ENCODE measurements around the gene CTNNA2. TPM values are rescaled to one million over a fixed set of nuclear protein-coding genes. Genes with fewer than 3 reads are reported as not detected.

Gene CTNNA2
- total and polyA plus RNA-seq, 8 donors: 0.28 to 5.7 (median 0.44) TPM; not detected in 4

- intact Hi-C loops (cut with DNase I; ENCODE audit: low total_unique reads): no loop called here
- H3K4me3 ChIP-seq: no peak overlapping the region
- WGBS, 5 donors: 73 to 96% (median 90%) methylated on average over 1 of the region's 1 CpG
- TF ChIP-seq EP300 (IDR thresholded peaks at IDR 0.05) (no peak), POLR2AphosphoS5 (IDR thresholded peaks at IDR 0.05) (no peak), CTCF (IDR thresholded peaks at IDR 0.05) (no peak), POLR2A (IDR thresholded peaks at IDR 0.05) (no peak)
- H3K4me1 ChIP-seq: no peaks in the 10 kb centered on the region
- H3K9me3 ChIP-seq: no peaks in the 10 kb centered on the region
- H3K27me3 ChIP-seq: no peaks in the 10 kb centered on the region
- DNase-seq: no peak
- H3K27ac ChIP-seq: no peak overlapping the region
- H3K36me3 ChIP-seq: no peaks in the 10 kb centered on the region
These were observed 1033.9 kb downstream of the CTNNA2 start for GRCh38 chr2:80546766-80547165.

DNA sequence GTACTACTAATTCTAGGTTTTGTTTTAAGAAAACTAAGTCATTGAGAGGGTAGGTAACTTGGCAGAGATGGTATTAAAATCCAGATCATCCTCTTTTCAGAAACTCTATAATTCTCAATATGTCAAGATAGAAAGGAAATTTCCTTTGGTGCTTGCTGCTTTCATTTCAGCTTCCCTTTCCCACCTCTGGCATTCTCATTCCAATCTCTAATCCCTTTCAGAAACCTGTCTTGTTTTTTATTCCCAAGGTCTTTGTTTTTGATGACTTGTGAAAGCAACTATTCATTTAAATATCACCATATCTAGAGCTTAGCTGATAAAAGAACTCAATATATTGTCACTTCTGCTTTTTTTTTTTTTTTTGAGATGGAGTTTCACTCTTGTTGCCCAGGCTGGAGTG, 1034.5 kb downstream of the CTNNA2 start:
- H3K9me3 ChIP-seq: no peaks in the 10 kb centered on the region
- no peaks in the 10 kb centered on the region for H3K27me3 ChIP-seq
- H3K4me3 ChIP-seq: no peak overlapping the region
- no peaks in the 10 kb centered on the region for H3K36me3 ChIP-seq
- no peaks in the 10 kb centered on the region for H3K4me1 ChIP-seq
- no peak for TF ChIP-seq CTCF (IDR thresholded peaks at IDR 0.05)
- TF ChIP-seq POLR2AphosphoS5 (IDR thresholded peaks at IDR 0.05): no peak
- no peak for TF ChIP-seq POLR2A (IDR thresholded peaks at IDR 0.05)
- no peak for TF ChIP-seq EP300 (IDR thresholded peaks at IDR 0.05)
- H3K27ac ChIP-seq: no peak overlapping the region
- DNase-seq: no peak
- intact Hi-C loops (cut with DNase I; ENCODE audit: low total_unique reads): no loop called here

GRCh38 chr2:80548469-80548868, 1035.6 kb downstream of the CTNNA2 start:
- DNase-seq: peak; percentile 19 to 40
- intact Hi-C loops (cut with DNase I; ENCODE audit: low total_unique reads): no loop called here
- no peak overlapping the region for H3K27ac ChIP-seq
- H3K9me3 ChIP-seq: no peaks in the 10 kb centered on the region
- no peaks in the 10 kb centered on the region for H3K36me3 ChIP-seq
- H3K4me3 ChIP-seq: no peak overlapping the region
- H3K27me3 ChIP-seq: no peaks in the 10 kb centered on the region
- H3K4me1 ChIP-seq: no peaks in the 10 kb centered on the region
- TF ChIP-seq POLR2A (IDR thresholded peaks at IDR 0.05) (no peak), EP300 (IDR thresholded peaks at IDR 0.05) (no peak), POLR2AphosphoS5 (IDR thresholded peaks at IDR 0.05) (no peak), CTCF (IDR thresholded peaks at IDR 0.05) (no peak)
- WGBS, 5 donors: 33 to 58% (median 46%) methylated on average over 5 of the region's 5 CpGs

GRCh38 chr2:80549901-80550300, 1037.0 kb downstream of the CTNNA2 start:
- no peaks in the 10 kb centered on the region for H3K4me1 ChIP-seq
- H3K27me3 ChIP-seq: no peaks in the 10 kb centered on the region
- no peaks in the 10 kb centered on the region for H3K9me3 ChIP-seq
- no peaks in the 10 kb centered on the region for H3K36me3 ChIP-seq
- TF ChIP-seq POLR2A (IDR thresholded peaks at IDR 0.05): no peak
- TF ChIP-seq CTCF (IDR thresholded peaks at IDR 0.05): no peak
- no peak for TF ChIP-seq POLR2AphosphoS5 (IDR thresholded peaks at IDR 0.05)
- TF ChIP-seq EP300 (IDR thresholded peaks at IDR 0.05): no peak
- WGBS, 5 donors: 39 to 61% (median 51%) methylated on average over 3 of the region's 3 CpGs
- intact Hi-C loops (cut with DNase I; ENCODE audit: low total_unique reads): no loop called here
- no peak overlapping the region for H3K4me3 ChIP-seq
- no peak overlapping the region for H3K27ac ChIP-seq
- no peak for DNase-seq
